Suppressor macrophage treated with lipopolysaccharide for 4 hours (primary cell): ENCODE data around the gene ALG12.

Experiments
- DNase-seq: peaks from one replicate; pipeline ENCODE4 v3.0.0-alpha.2; 2020

The ALG12 gene

GRCh38 chr22:49886346-49887063 is 31.7 kb downstream of the ALG12 start:
- DNase-seq = no peak

- DNase-seq = no peak
Measured at GRCh38 chr22:49885881-49886280, 32.4 kb downstream of the ALG12 start.

- no peak for DNase-seq
Measured at GRCh38 chr22:49885281-49885680, 33.0 kb downstream of the ALG12 start.

- no peak for DNase-seq
Measured at GRCh38 chr22:49884503-49885260, 33.6 kb downstream of the ALG12 start.

GRCh38 chr22:49884075-49884474 is 34.2 kb downstream of the ALG12 start:
- no peak for DNase-seq

GRCh38 chr22:49883294-49883640 is 35.0 kb downstream of the ALG12 start:
- DNase-seq = no peak

GRCh38 chr22:49882519-49883293 is 35.5 kb downstream of the ALG12 start:
- DNase-seq = no peak

- DNase-seq = no peak
Measured at GRCh38 chr22:49881856-49882255, 36.4 kb downstream of the ALG12 start.

GRCh38 chr22:49880281-49880680 is 38.0 kb downstream of the ALG12 start:
- no peak for DNase-seq

GRCh38 chr22:49879871-49880270 is 38.4 kb downstream of the ALG12 start:
- no peak for DNase-seq

GRCh38 chr22:49878206-49878605 is 40.0 kb downstream of the ALG12 start:
- DNase-seq = no peak

GRCh38 chr22:49877642-49878041 is 40.6 kb downstream of the ALG12 start:
- DNase-seq = no peak

GRCh38 chr22:49873228-49873940 is 44.9 kb downstream of the ALG12 start:
- no peak for DNase-seq

GRCh38 chr22:49872347-49872746 is 45.9 kb downstream of the ALG12 start:
- no peak for DNase-seq

GRCh38 chr22:49871482-49871881 is 46.8 kb downstream of the ALG12 start:
- DNase-seq = no peak

GRCh38 chr22:49869845-49870712 is 48.2 kb downstream of the ALG12 start:
- no peak for DNase-seq

GRCh38 chr22:49869086-49869830 is 49.0 kb downstream of the ALG12 start:
- DNase-seq = no peak

- no peak for DNase-seq
Measured at GRCh38 chr22:49867303-49868265, 50.7 kb downstream of the ALG12 start.

GRCh38 chr22:49866646-49867045 is 51.6 kb downstream of the ALG12 start:
- no peak for DNase-seq

- DNase-seq = no peak
Measured at GRCh38 chr22:49866134-49866533, 52.1 kb downstream of the ALG12 start.
